DOHH2 (cell line): Measurements from ENCODE around the gene CLASP2.
"Not testable (repeated sequence)": the region's sequence is repeated elsewhere in the genome, so short reads cannot be mapped to it uniquely, and the experiment has no call there.

Experiments used
- H3F3A ChIP-seq: fragments of 200-600 bp; sonication (generic), shearing (Covaris generic); 2 replicates; pipeline ENCODE4 v1.6.0; 2016; ENCODE audit warnings: antibody characterized with exemption, mild to moderate bottlenecking; ENCODE audit not compliant: control insufficient read depth, insufficient read depth
- H3K27ac ChIP-seq: fragments of 200-600 bp; sonication (generic); 2 replicates; pipeline ENCODE4 v1.5.1; 2014; ENCODE audit warnings: low read depth, mild to moderate bottlenecking, low read length, moderate library complexity
- H3K27me3 ChIP-seq: fragments of 200-600 bp; sonication (generic); 2 replicates; pipeline ENCODE4 v1.6.1; 2014; ENCODE audit warnings: mild to moderate bottlenecking, low read length, mixed read lengths; ENCODE audit not compliant: control insufficient read depth
- H3K36me3 ChIP-seq: fragments of 200-600 bp; sonication (generic); 2 replicates; pipeline ENCODE4 v1.6.1; 2014; ENCODE audit warnings: mild to moderate bottlenecking, low read length, moderate library complexity, mixed read lengths; ENCODE audit not compliant: control insufficient read depth
- H3K4me1 ChIP-seq: fragments of 200-600 bp; sonication (generic); 2 replicates; pipeline ENCODE4 v1.6.1; 2014; ENCODE audit warnings: mild to moderate bottlenecking, low read length, mixed read lengths; ENCODE audit not compliant: control insufficient read depth
- H3K4me2 ChIP-seq: fragments of 200-600 bp; sonication (generic); 2 replicates; pipeline ENCODE4 v1.6.0; 2014; ENCODE audit warnings: mild to moderate bottlenecking, low read length, moderate library complexity
- H3K4me3 ChIP-seq: fragments of 200-600 bp; sonication (generic); 2 replicates; pipeline ENCODE4 v1.5.1; 2014; ENCODE audit warnings: mild to moderate bottlenecking, low read length, mixed read lengths
- H3K79me2 ChIP-seq: fragments of 200-600 bp; sonication (generic); 2 replicates; pipeline ENCODE4 v1.6.1; 2014; ENCODE audit warnings: mild to moderate bottlenecking, low read length, mixed read lengths; ENCODE audit not compliant: control insufficient read depth
- H3K9me2 ChIP-seq: fragments of 200-600 bp; sonication (generic); replicated peaks from 2 replicates; pipeline ENCODE4 v1.6.1; 2014; ENCODE audit warnings: mild to moderate bottlenecking, low read length, mixed read lengths; ENCODE audit not compliant: control insufficient read depth
- H3K9me3 ChIP-seq: fragments of 200-600 bp; sonication (generic); 2 replicates; pipeline ENCODE4 v1.6.1; 2014; ENCODE audit warnings: antibody characterized with exemption, low read length, mixed read lengths; ENCODE audit not compliant: control insufficient read depth, insufficient read depth
- H4K20me1 ChIP-seq: fragments of 200-600 bp; sonication (generic); 2 replicates; pipeline ENCODE4 v1.6.0; 2014; ENCODE audit warnings: low read depth, mild to moderate bottlenecking, antibody characterized with exemption, low read length, moderate library complexity; ENCODE audit not compliant: control insufficient read depth, insufficient read depth
- EZH2phosphoT487 ChIP-seq: fragments of 200-600 bp; sonication (generic); IDR thresholded peaks from 2 replicates; pipeline ENCODE4 v1.6.1; 2017; ENCODE audit warnings: borderline replicate concordance, mild to moderate bottlenecking, antibody characterized with exemption, low read length, moderate library complexity, mixed read lengths
- TF ChIP-seq, protein P1 (sequence below): fragments of 200-600 bp; sonication (generic); IDR thresholded peaks from one replicate; pipeline ENCODE4 v1.5.1; 2014; ENCODE audit warnings: antibody characterized with exemption, mild to moderate bottlenecking, low read depth, low read length; ENCODE audit not compliant: poor library complexity, severe bottlenecking

The CLASP2 gene

DNA sequence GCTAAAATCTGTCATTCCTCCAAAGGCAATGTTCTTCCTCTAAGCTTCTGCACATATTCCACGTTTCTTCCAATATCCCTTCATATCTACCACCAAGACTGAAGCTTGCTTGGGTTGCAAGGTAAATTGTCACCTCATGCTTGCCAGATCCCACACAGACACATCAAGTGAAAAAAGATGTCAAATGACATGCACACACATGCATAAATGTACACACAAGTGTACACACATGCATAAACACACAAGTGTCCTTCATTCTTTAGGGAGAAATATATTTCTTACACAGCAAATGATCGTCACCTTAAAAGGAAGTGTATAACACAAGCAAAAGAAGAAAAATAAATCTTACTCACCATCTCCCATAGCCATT is 59.4 kb downstream of the CLASP2 start:
- peaks cover 44% of the 10 kb centered on the region for H3K79me2 ChIP-seq
- H3K9me2 ChIP-seq, result no peaks in the 10 kb centered on the region
- H3K27ac ChIP-seq, result peak overlapping the region; percentile 64; the same call in 1 of the 2 replicates
- H4K20me1 ChIP-seq, result no peaks in the 10 kb centered on the region
- peaks cover 40% of the 10 kb centered on the region for H3K4me1 ChIP-seq
- TF ChIP-seq EZH2phosphoT487, result no peak
- TF ChIP-seq, protein P1, sequence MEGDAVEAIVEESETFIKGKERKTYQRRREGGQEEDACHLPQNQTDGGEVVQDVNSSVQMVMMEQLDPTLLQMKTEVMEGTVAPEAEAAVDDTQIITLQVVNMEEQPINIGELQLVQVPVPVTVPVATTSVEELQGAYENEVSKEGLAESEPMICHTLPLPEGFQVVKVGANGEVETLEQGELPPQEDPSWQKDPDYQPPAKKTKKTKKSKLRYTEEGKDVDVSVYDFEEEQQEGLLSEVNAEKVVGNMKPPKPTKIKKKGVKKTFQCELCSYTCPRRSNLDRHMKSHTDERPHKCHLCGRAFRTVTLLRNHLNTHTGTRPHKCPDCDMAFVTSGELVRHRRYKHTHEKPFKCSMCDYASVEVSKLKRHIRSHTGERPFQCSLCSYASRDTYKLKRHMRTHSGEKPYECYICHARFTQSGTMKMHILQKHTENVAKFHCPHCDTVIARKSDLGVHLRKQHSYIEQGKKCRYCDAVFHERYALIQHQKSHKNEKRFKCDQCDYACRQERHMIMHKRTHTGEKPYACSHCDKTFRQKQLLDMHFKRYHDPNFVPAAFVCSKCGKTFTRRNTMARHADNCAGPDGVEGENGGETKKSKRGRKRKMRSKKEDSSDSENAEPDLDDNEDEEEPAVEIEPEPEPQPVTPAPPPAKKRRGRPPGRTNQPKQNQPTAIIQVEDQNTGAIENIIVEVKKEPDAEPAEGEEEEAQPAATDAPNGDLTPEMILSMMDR, result no peak
- no peaks in the 10 kb centered on the region for H3K9me3 ChIP-seq
- 0 out of 2 replicates have a peak, but pooled peaks cover 2% of the 10 kb centered on the region for H3F3A ChIP-seq
- H3K4me2 ChIP-seq, result peak overlapping the region; percentile 83
- peak overlapping the region; percentile 66 for H3K4me3 ChIP-seq
- H3K36me3 ChIP-seq, result peaks cover 12% of the 10 kb centered on the region
- no peaks in the 10 kb centered on the region for H3K27me3 ChIP-seq

DNA sequence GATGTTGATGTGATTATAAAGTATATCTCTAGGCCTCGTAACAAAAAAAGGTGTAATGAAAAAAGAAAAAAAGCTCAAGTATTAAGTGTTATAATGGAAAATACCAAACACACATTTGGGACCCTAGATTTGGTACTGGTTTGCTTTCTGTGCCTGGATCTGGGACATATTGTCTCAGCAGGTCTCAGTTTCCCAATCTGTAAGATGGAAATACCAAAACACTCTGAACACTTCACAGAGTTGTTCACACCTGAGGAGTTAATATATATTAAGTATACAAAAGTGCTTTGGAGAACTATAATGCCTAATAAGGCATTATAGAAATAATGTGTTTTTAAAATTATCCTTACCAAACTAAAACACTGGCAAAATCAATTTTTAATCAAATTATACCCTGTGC is 60.0 kb downstream of the CLASP2 start:
- Histone ChIP-seq H3K4me1 (peaks cover 40% of the 10 kb centered on the region), H3F3A (0 out of 2 replicates have a peak, but pooled peaks cover 2% of the 10 kb centered on the region), H3K36me3 (peaks cover 12% of the 10 kb centered on the region), H3K27ac (no peak overlapping the region), H3K4me2 (0 out of 2 replicates have a peak overlapping the region, but pooled peaks have one; percentile 83), H4K20me1 (no peaks in the 10 kb centered on the region), H3K9me3 (no peaks in the 10 kb centered on the region), H3K9me2 (no peaks in the 10 kb centered on the region), H3K4me3 (no peak overlapping the region), H3K79me2 (peaks cover 50% of the 10 kb centered on the region), H3K27me3 (no peaks in the 10 kb centered on the region)
- TF ChIP-seq, protein P1, result no peak
- no peak for TF ChIP-seq EZH2phosphoT487

DNA sequence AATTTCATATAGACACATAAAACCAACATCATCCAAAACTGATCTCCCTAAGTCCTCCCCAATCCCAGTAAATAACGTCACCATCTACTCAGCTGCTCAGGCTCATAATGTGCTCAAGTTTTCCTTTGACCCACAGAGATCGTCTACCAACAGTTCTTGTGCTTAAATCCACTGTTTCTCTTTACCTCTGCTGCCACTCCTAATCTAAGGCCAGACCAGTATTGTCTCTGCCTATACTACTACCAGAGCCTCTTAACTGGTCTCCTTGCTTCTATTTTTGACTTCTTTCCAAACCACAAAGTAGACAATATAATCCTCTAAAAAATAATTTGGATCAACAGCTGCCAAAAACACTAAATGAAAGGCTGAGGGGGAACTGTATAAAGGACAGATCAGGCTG is 65.3 kb downstream of the CLASP2 start:
- Histone ChIP-seq H3F3A (no peaks in the 10 kb centered on the region), H3K36me3 (no peaks in the 10 kb centered on the region), H3K4me1 (no peaks in the 10 kb centered on the region), H3K4me2 (no peak overlapping the region), H3K9me2 (no peaks in the 10 kb centered on the region), H4K20me1 (no peaks in the 10 kb centered on the region), H3K79me2 (peaks cover 54% of the 10 kb centered on the region), H3K27me3 (no peaks in the 10 kb centered on the region), H3K27ac (no peak overlapping the region), H3K4me3 (no peak overlapping the region), H3K9me3 (no peaks in the 10 kb centered on the region)
- TF ChIP-seq, protein P1, result no peak
- TF ChIP-seq EZH2phosphoT487, result no peak

- not testable (repeated sequence) for H3K9me2 ChIP-seq, H3K9me3 ChIP-seq, H4K20me1 ChIP-seq, H3K4me1 ChIP-seq, H3K4me3 ChIP-seq, H3K27me3 ChIP-seq, H3K27ac ChIP-seq, H3F3A ChIP-seq, H3K36me3 ChIP-seq, H3K4me2 ChIP-seq
- peaks cover 52% of the 10 kb centered on the region for H3K79me2 ChIP-seq
Measured at GRCh38 chr3:33651101-33651500, 67.0 kb downstream of the CLASP2 start.
